KG1 (cell line): ENCODE measurements around the gene INTS11.
"Not testable (repeated sequence)": the region's sequence is repeated elsewhere in the genome, so short reads cannot be mapped to it uniquely, and the experiment has no call there.

ENCODE experiments used
- DNase-seq: peaks from one replicate; lab custom pipeline; 2025; lab: John Stamatoyannopoulos, UW

Gene INTS11

GRCh38 chr1:1324524-1325287 is at the start of gene INTS11, which contains the start of gene CPTP:
INTS11 (minus strand) TSS chr1:1324660; CDS start chr1:1324608, 52 bp downstream.
CPTP (plus strand) TSS chr1:1324802; CDS start chr1:1326911, 2,109 bp downstream.
- DNase-seq, result peak; percentile 79

- DNase-seq, result no peak
These were observed 49.5 kb upstream of the INTS11 start for GRCh38 chr1:1373815-1374588.

GRCh38 chr1:1373051-1373814 is 48.8 kb upstream of the INTS11 start:
- DNase-seq, result no peak

- peak; percentile 22 for DNase-seq
These were observed 47.6 kb upstream of the INTS11 start for GRCh38 chr1:1371746-1372711.

- DNase-seq, result no peak
These were observed 46.9 kb upstream of the INTS11 start for GRCh38 chr1:1371364-1371745.

GRCh38 chr1:1370771-1371300 is 46.4 kb upstream of the INTS11 start:
- no peak for DNase-seq

- DNase-seq, result not testable (repeated sequence)
These were observed 45.6 kb upstream of the INTS11 start for GRCh38 chr1:1370094-1370493.

GRCh38 chr1:1367315-1367714 is 42.9 kb upstream of the INTS11 start:
- DNase-seq, result no peak

GRCh38 chr1:1366699-1367066 is 42.2 kb upstream of the INTS11 start:
- no peak for DNase-seq

- no peak for DNase-seq
These were observed 41.6 kb upstream of the INTS11 start for GRCh38 chr1:1365875-1366698.

GRCh38 chr1:1364266-1364665 is 39.8 kb upstream of the INTS11 start:
- DNase-seq, result no peak

- no peak for DNase-seq
These were observed 37.5 kb upstream of the INTS11 start for GRCh38 chr1:1361982-1362423.

GRCh38 chr1:1361233-1361981 is 36.9 kb upstream of the INTS11 start:
- no peak for DNase-seq

GRCh38 chr1:1360506-1361169 is 36.2 kb upstream of the INTS11 start:
- no peak for DNase-seq

- DNase-seq, result no peak
These were observed 35.4 kb upstream of the INTS11 start for GRCh38 chr1:1359664-1360468.

GRCh38 chr1:1359308-1359663 is 34.8 kb upstream of the INTS11 start:
- no peak for DNase-seq

- DNase-seq, result no peak
These were observed 34.2 kb upstream of the INTS11 start, which contains the start of gene MXRA8 for GRCh38 chr1:1358433-1359271. MXRA8 (minus strand) TSS chr1:1358555; CDS start chr1:1358504, 51 bp downstream.
